HepG2 (cell line): ENCODE results near the gene GCDH. TPM values are rescaled to one million over a fixed set of nuclear protein-coding genes. Genes with fewer than 3 reads are reported as not detected.

Source experiments
- RXRB ChIP-seq: IDR thresholded peaks from 2 replicates; pipeline ENCODE4 v1.6.1; 2016; ENCODE audit warnings: borderline replicate concordance, missing genetic modification reagents, missing compliant biosample characterization
- ZNF260 ChIP-seq: sonication (generic); formaldehyde crosslinking; IDR thresholded peaks from 2 replicates; pipeline ENCODE4 v1.4.0; 2020; ENCODE audit warnings: missing genetic modification reagents, low read depth, mild to moderate bottlenecking, borderline replicate concordance
- ZNF501 ChIP-seq: sonication (generic); formaldehyde crosslinking; IDR thresholded peaks from 2 replicates; pipeline ENCODE4 v1.5.1; 2020; ENCODE audit warnings: mild to moderate bottlenecking, moderate library complexity, missing genetic modification reagents
- polyA plus RNA-seq, 8 experiments: library from polyadenylated mRNA; depleted of rRNA in 3 of 8; stranded (reverse) in 7 of 8; unstranded in 1 of 8; fragments of >200 nt; fragmentation: Illumina TruSeq in 4 of 8; extraction: Trizol in 4 of 8; gene quantifications; 2 replicates each; pipeline versions ENCODE4 v1.2.1 to v1.2.3, GENCODE V29; 2011 to 2016; ENCODE audit warnings: low read depth in 4 of 8, missing spikeins in 1 of 8, mixed read lengths in 1 of 8; ENCODE audit not compliant: insufficient read depth in 1 of 8
- total RNA-seq, 5 experiments: library from RNA; depleted of rRNA; stranded (reverse); fragments of >200 nt; fragmentation: Illumina TruSeq; extraction: Trizol; gene quantifications; 2 replicates each; pipeline ENCODE4 v1.2.3, GENCODE V29; 2016; ENCODE audit warnings: low read depth in 1 of 5
- TF ChIP-seq, protein P1 (sequence below), 2 experiments: fragments of 450-650 bp in 1 of 2; sonication (generic) in 1 of 2; formaldehyde crosslinking in 1 of 2; IDR thresholded peaks; 2 replicates each; pipeline versions ENCODE4 v1.6.1 to v1.8.0; 2016 to 2022; ENCODE audit warnings: antibody characterized with exemption in 1 of 2, mild to moderate bottlenecking in 1 of 2, missing genetic modification reagents in 1 of 2
- TF ChIP-seq, protein P2 (sequence below): sonication (generic); formaldehyde crosslinking; conservative IDR thresholded peaks from 2 replicates; pipeline ENCODE4 v1.8.0; 2022; ENCODE audit warnings: missing genetic modification reagents
- TF ChIP-seq, protein P3 (sequence below): sonication (generic); formaldehyde crosslinking; IDR thresholded peaks from 2 replicates; pipeline ENCODE4 v1.5.0; 2020; ENCODE audit warnings: missing genetic modification reagents, mild to moderate bottlenecking, borderline replicate concordance
- TF ChIP-seq, protein P4 (sequence below): sonication (generic); formaldehyde crosslinking; IDR thresholded peaks from 2 replicates; pipeline ENCODE4 v1.4.0; 2020; ENCODE audit warnings: missing genetic modification reagents
- TF ChIP-seq, protein P5 (sequence below): IDR thresholded peaks from 2 replicates; pipeline ENCODE4 v1.6.1; 2016; ENCODE audit warnings: missing genetic modification reagents, missing compliant biosample characterization
- TF ChIP-seq, protein P6 (sequence below): sonication (generic); formaldehyde crosslinking; IDR thresholded peaks from 2 replicates; pipeline ENCODE4 v1.5.1; 2020; ENCODE audit warnings: missing genetic modification reagents, mild to moderate bottlenecking, borderline replicate concordance

The GCDH gene
- total and polyA plus RNA-seq, 2 of the 13 experiments (the other 11 are each of a cell fraction or from before 2014, with no cell fraction given) = 15.1 to 38.0 TPM

DNA sequence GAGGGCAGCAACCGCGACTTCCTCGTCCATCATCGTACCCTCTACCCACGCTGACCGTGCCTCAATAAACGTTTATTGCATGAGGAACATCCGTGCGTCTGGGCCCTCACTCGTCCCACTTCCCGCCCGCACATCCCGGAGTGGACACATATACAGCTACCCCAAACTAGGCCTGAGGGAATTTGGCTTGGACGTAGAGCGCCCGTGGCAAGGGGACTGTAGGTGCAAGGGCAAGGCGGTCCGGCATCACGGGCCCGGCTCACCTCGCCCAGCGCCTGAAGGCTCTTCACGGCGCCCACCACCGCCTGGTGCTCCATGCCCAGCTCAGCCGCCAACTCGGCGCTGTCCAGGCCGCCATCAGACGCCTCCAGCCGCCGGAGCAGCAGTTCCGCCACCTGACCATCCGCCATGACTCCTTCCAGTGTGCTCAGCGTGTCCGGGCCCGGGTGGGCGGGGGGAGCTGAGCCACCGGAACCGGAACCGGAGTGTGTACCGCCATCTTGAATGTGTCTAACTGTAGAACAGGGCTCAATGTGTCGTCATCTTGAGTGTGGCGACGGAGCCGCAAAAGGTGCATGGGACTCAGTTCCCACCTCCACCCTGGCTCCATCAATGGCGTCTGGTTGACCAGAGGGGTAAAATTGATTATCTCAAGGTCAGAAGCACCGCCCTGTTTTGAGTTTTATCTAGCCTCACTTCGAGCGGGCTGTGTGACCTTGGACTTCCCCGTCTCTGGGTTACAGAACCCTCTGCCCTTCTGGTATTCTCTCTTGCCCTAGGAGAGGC, 42.5 kb downstream of the GCDH start, which contains the start of gene FARSA (continued):
- TF ChIP-seq, protein P1, sequence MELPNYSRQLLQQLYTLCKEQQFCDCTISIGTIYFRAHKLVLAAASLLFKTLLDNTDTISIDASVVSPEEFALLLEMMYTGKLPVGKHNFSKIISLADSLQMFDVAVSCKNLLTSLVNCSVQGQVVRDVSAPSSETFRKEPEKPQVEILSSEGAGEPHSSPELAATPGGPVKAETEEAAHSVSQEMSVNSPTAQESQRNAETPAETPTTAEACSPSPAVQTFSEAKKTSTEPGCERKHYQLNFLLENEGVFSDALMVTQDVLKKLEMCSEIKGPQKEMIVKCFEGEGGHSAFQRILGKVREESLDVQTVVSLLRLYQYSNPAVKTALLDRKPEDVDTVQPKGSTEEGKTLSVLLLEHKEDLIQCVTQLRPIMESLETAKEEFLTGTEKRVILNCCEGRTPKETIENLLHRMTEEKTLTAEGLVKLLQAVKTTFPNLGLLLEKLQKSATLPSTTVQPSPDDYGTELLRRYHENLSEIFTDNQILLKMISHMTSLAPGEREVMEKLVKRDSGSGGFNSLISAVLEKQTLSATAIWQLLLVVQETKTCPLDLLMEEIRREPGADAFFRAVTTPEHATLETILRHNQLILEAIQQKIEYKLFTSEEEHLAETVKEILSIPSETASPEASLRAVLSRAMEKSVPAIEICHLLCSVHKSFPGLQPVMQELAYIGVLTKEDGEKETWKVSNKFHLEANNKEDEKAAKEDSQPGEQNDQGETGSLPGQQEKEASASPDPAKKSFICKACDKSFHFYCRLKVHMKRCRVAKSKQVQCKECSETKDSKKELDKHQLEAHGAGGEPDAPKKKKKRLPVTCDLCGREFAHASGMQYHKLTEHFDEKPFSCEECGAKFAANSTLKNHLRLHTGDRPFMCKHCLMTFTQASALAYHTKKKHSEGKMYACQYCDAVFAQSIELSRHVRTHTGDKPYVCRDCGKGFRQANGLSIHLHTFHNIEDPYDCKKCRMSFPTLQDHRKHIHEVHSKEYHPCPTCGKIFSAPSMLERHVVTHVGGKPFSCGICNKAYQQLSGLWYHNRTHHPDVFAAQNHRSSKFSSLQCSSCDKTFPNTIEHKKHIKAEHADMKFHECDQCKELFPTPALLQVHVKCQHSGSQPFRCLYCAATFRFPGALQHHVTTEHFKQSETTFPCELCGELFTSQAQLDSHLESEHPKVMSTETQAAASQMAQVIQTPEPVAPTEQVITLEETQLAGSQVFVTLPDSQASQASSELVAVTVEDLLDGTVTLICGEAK (IDR thresholded peaks at IDR 0.05) = peak; percentile 73
- TF ChIP-seq, protein P1 (CRISPR knock-in tag; IDR thresholded peaks at IDR 0.05) = peak; percentile 67; the same call in 1 of the 2 replicates
- TF ChIP-seq, protein P2, sequence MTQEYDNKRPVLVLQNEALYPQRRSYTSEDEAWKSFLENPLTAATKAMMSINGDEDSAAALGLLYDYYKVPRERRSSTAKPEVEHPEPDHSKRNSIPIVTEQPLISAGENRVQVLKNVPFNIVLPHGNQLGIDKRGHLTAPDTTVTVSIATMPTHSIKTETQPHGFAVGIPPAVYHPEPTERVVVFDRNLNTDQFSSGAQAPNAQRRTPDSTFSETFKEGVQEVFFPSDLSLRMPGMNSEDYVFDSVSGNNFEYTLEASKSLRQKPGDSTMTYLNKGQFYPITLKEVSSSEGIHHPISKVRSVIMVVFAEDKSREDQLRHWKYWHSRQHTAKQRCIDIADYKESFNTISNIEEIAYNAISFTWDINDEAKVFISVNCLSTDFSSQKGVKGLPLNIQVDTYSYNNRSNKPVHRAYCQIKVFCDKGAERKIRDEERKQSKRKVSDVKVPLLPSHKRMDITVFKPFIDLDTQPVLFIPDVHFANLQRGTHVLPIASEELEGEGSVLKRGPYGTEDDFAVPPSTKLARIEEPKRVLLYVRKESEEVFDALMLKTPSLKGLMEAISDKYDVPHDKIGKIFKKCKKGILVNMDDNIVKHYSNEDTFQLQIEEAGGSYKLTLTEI (CRISPR knock-in tag) = no peak
- TF ChIP-seq, protein P3, sequence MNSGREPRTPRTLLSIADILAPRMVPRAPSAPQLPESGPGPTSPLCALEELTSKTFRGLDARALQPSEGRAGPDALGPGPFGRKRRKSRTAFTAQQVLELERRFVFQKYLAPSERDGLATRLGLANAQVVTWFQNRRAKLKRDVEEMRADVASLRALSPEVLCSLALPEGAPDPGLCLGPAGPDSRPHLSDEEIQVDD (CRISPR knock-in tag) = 0 out of 2 replicates have a peak, but pooled peaks have one; percentile 47
- TF ChIP-seq, protein P4, sequence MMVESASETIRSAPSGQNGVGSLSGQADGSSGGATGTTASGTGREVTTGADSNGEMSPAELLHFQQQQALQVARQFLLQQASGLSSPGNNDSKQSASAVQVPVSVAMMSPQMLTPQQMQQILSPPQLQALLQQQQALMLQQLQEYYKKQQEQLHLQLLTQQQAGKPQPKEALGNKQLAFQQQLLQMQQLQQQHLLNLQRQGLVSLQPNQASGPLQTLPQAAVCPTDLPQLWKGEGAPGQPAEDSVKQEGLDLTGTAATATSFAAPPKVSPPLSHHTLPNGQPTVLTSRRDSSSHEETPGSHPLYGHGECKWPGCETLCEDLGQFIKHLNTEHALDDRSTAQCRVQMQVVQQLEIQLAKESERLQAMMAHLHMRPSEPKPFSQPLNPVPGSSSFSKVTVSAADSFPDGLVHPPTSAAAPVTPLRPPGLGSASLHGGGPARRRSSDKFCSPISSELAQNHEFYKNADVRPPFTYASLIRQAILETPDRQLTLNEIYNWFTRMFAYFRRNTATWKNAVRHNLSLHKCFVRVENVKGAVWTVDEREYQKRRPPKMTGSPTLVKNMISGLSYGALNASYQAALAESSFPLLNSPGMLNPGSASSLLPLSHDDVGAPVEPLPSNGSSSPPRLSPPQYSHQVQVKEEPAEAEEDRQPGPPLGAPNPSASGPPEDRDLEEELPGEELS (CRISPR knock-in tag) = no peak
- TF ChIP-seq ZNF260 (CRISPR knock-in tag) (0 out of 2 replicates have a peak, but pooled peaks have one; percentile 55), RXRB (peak; percentile 73), ZNF501 (CRISPR knock-in tag) (peak; percentile 95)
- TF ChIP-seq, protein P5, sequence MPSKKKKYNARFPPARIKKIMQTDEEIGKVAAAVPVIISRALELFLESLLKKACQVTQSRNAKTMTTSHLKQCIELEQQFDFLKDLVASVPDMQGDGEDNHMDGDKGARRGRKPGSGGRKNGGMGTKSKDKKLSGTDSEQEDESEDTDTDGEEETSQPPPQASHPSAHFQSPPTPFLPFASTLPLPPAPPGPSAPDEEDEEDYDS (CRISPR knock-in tag) = peak; percentile 60; the same call in 1 of the 2 replicates
- TF ChIP-seq, protein P6, sequence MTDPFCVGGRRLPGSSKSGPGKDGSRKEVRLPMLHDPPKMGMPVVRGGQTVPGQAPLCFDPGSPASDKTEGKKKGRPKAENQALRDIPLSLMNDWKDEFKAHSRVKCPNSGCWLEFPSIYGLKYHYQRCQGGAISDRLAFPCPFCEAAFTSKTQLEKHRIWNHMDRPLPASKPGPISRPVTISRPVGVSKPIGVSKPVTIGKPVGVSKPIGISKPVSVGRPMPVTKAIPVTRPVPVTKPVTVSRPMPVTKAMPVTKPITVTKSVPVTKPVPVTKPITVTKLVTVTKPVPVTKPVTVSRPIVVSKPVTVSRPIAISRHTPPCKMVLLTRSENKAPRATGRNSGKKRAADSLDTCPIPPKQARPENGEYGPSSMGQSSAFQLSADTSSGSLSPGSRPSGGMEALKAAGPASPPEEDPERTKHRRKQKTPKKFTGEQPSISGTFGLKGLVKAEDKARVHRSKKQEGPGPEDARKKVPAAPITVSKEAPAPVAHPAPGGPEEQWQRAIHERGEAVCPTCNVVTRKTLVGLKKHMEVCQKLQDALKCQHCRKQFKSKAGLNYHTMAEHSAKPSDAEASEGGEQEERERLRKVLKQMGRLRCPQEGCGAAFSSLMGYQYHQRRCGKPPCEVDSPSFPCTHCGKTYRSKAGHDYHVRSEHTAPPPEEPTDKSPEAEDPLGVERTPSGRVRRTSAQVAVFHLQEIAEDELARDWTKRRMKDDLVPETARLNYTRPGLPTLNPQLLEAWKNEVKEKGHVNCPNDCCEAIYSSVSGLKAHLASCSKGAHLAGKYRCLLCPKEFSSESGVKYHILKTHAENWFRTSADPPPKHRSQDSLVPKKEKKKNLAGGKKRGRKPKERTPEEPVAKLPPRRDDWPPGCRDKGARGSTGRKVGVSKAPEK (CRISPR knock-in tag) = no peak
